Spleen (tissue), 11 donors: Measurements from ENCODE around the gene ZNF785. TPM values are rescaled to one million over a fixed set of nuclear protein-coding genes. Genes with fewer than 3 reads are reported as not detected.

Source experiments
- DNase-seq: peaks from one replicate; pipeline ENCODE4 v3.0.0-alpha.2; 2020
- H3K27ac ChIP-seq, 8 donors: fragments of 200-600 bp; sonication (generic) in 7 of 8; 1 replicate in 4 of 8; 2 replicates in 4 of 8; pipeline versions ENCODE4 v1.5.0 to v1.8.0; 2016 to 2021; ENCODE audit warnings: inconsistent platforms in 4 of 8, mild to moderate bottlenecking in 4 of 8, moderate library complexity in 1 of 8
- H3K27me3 ChIP-seq, 7 donors: fragments of 200-600 bp; sonication (generic) in 6 of 7; replicated peaks in 1 of 7; 1 replicate in 4 of 7; 2 replicates in 3 of 7; pipeline versions ENCODE4 v1.5.0 to v1.8.0; 2016 to 2021; ENCODE audit warnings: inconsistent platforms in 3 of 7, mild to moderate bottlenecking in 1 of 7
- H3K36me3 ChIP-seq, 6 donors: fragments of 200-600 bp; sonication (generic) in 5 of 6; 1 replicate in 4 of 6; 2 replicates in 2 of 6; pipeline versions ENCODE4 v1.5.0 to v1.8.0; 2016 to 2021; ENCODE audit warnings: inconsistent platforms in 2 of 6
- H3K4me1 ChIP-seq, 6 donors: fragments of 200-600 bp; sonication (generic) in 5 of 6; 1 replicate in 3 of 6; 2 replicates in 3 of 6; pipeline versions ENCODE4 v1.5.0 to v1.8.0; 2016 to 2021; ENCODE audit warnings: inconsistent platforms in 3 of 6
- H3K4me3 ChIP-seq, 8 donors: fragments of 200-600 bp; sonication (generic) in 7 of 8; 1 replicate in 4 of 8; 2 replicates in 4 of 8; pipeline versions ENCODE4 v1.5.0 to v1.8.0; 2016 to 2021; ENCODE audit warnings: inconsistent platforms in 4 of 8, mild to moderate bottlenecking in 4 of 8, moderate library complexity in 2 of 8
- H3K9me3 ChIP-seq, 8 donors: fragments of 200-600 bp; sonication (generic) in 7 of 8; 1 replicate in 4 of 8; 2 replicates in 4 of 8; pipeline versions ENCODE4 v1.5.0 to v1.8.0; 2016 to 2021; ENCODE audit warnings: inconsistent platforms in 4 of 8
- CTCF ChIP-seq, 11 experiments: fragments of 200-600 bp in 7 of 11; fragments of 450-650 bp in 4 of 11; sonication (generic) in 4 of 11; IDR thresholded peaks in 8 of 11; conservative IDR thresholded peaks in 3 of 11; 1 replicate in 7 of 11; 2 replicates in 4 of 11; pipeline versions ENCODE4 v1.4.0 to v1.8.0; 2016 to 2021; ENCODE audit warnings: antibody characterized with exemption in 11 of 11, inconsistent platforms in 4 of 11, mild to moderate bottlenecking in 1 of 11
- POLR2A ChIP-seq, 3 donors: fragments of 450-650 bp; IDR thresholded peaks; one replicate each; pipeline ENCODE4 v1.5.1; 2017; ENCODE audit warnings: antibody characterized with exemption in 3 of 3, mild to moderate bottlenecking in 1 of 3
- POLR2AphosphoS5 ChIP-seq, 3 donors: sonication (generic); formaldehyde crosslinking; IDR thresholded peaks; one replicate each; pipeline ENCODE4 v1.5.1; 2017; ENCODE audit warnings: antibody characterized with exemption in 3 of 3
- WGBS, 5 donors: extraction: QIAGEN DNeasy Blood & Tissue Kit in 3 of 5; methylation state at CpG; one replicate each; pipeline versions ENCODE4 v1.1.5 to v1.1.7; 2013 to 2018; 5-methylcytosine and 5-hydroxymethylcytosine counted together
- intact Hi-C: fragments of 100-400 bp; cut with DNase I; formaldehyde crosslinking; loops from one replicate; pipeline ENCODE4 v1.15.0; 2023; ENCODE audit warnings: low total_unique reads
- polyA plus RNA-seq, 3 donors: library from polyadenylated mRNA; stranded (reverse); fragments of 200-250 nt; gene quantifications; one replicate each; pipeline ENCODE4 v1.2.1, GENCODE V29; 2013
- total RNA-seq, 7 donors: library from RNA; depleted of rRNA in 3 of 7; stranded (reverse); fragments of >200 nt in 3 of 7; fragmentation: NEBNext Ultra II Directional in 4 of 7; extraction: Animal tissue kit (Norgen Biotek cat#: 25700) in 4 of 7; gene quantifications; one replicate each; pipeline versions ENCODE4 v1.1.0 to v1.2.1, GENCODE V29; 2016 to 2021
- donor health status: healthy with polysubstance abuse.
- donor health status: DM: no; HTN: no; CAD: no; lungs with moderate emphysema.
- donor health status: DM: no; HTN: no; CAD: no.
- donor health status: Bipolar disorder and iron deficiency.
- donor health status: healthy.
- donor health status: DM: no; HTN: no; CAD: no.
- donor health status: DM: yes; HTN: yes; CAD: no.

ZNF785 gene
- total and polyA plus RNA-seq, 10 donors: 3.1 to 22.1 (median 17.3) TPM

DNA sequence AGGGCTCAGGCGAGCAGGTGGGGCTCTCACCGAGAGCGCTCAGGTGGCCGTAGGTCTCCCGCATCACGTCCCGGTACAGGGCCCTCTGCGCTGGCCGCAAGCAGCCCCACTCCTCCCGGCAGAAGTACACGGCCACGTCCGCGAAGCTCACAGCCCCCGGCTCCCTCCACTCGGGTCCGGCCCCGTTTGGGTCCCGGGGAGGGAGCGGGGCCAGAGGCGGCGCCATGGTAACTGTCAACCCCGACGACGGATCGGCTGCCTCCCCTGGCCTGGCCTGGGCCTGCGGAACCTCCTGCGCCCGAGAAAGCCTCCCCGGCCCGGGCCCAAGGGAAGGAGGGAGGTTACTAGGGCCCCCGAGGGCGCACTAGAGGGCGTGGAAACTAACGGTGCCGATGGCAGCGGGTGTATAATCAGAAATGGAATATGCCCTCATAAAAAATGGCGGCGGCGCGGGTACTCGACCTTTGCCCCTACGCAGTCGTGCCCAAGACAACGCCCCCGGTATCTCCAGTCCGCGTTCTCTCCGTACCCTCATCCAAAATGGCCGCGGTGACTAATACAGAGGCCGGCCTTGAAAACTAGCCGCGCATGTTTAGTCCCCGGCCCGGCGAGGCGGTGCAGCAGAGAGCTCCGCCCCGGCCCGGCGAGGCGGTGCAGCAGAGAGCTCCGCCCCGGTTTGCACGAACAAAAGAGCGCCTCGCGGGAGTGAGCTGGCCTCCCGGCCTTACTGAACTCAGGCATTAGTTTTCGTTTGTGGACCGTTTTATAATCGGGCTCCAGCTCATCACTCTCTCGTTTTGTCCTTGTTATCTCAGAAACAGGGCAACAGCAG, 27.3 kb downstream of the ZNF785 start, which contains the start of gene ZNF764:
Gene ZNF764, minus strand, starts transcription at position 418 of the 832 bp plus-strand sequence. Its CDS starts 192 bp downstream, at position 226.
- peak within 1 kb of the TSS; percentile 96 to 99 (median 98) for H3K27ac ChIP-seq
- WGBS, 5 donors: 0 to 1% (median 0%) methylated on average over 24 to 74 of the region's 74 CpGs
- H3K36me3 ChIP-seq: peaks cover 0 to 35% (median 23%) of the 10 kb centered on the region in 6 donors
- H3K4me3 ChIP-seq: peak within 1 kb of the TSS; percentile 68 to 97 (median 80)
- peaks cover 0 to 4% (median 0%) of the 10 kb centered on the region in 7 donors for H3K27me3 ChIP-seq
- peaks cover 17 to 90% (median 51%) of the 10 kb centered on the region in 6 donors for H3K4me1 ChIP-seq
- H3K9me3 ChIP-seq: no peaks in the 10 kb centered on the region
- peak; percentile 80 to 89 (median 86) for TF ChIP-seq POLR2AphosphoS5 (IDR thresholded peaks at IDR 0.05)
- peak in 6 of 11 experiments; percentile 12 to 31 (median 24) for TF ChIP-seq CTCF (IDR thresholded peaks at IDR 0.05 in 8 of 11, conservative IDR thresholded peaks at IDR 0.05 in 3 of 11)
- peak in 2 of 3 donors; percentile 23 to 42 for TF ChIP-seq POLR2A (IDR thresholded peaks at IDR 0.05)
- intact Hi-C loops: no loop called here
- peak; percentile 99 for DNase-seq

DNA sequence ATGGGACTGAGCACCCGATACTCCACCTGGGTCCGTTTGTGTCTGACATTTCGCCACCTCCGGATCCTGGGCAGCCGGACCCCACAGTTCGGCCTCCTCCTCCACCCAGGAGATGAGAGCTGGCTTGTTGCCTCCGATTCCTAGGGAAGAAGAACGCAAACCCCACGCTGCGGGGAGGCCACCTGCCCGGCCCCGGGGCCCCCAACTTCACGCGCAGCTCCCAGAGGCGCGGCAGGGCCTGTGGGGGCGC, 27.9 kb downstream of the ZNF785 start:
- WGBS, 5 donors: 0 to 1% (median 0%) methylated on average over 14 to 17 of the region's 17 CpGs
- intact Hi-C loops: no loop called here
- H3K36me3 ChIP-seq: peaks cover 0 to 40% (median 23%) of the 10 kb centered on the region in 6 donors
- peak overlapping the region; percentile 68 to 97 (median 80) for H3K4me3 ChIP-seq
- peak overlapping the region; percentile 96 to 99 (median 98) for H3K27ac ChIP-seq
- TF ChIP-seq CTCF (IDR thresholded peaks at IDR 0.05 in 8 of 11, conservative IDR thresholded peaks at IDR 0.05 in 3 of 11): peak in 1 of 11 experiments; percentile 14
- no peak for TF ChIP-seq POLR2A (IDR thresholded peaks at IDR 0.05)
- H3K27me3 ChIP-seq: peaks cover 0 to 4% (median 0%) of the 10 kb centered on the region in 7 donors
- DNase-seq: no peak
- H3K4me1 ChIP-seq: peaks cover 21 to 95% (median 54%) of the 10 kb centered on the region in 6 donors
- no peaks in the 10 kb centered on the region for H3K9me3 ChIP-seq

DNA sequence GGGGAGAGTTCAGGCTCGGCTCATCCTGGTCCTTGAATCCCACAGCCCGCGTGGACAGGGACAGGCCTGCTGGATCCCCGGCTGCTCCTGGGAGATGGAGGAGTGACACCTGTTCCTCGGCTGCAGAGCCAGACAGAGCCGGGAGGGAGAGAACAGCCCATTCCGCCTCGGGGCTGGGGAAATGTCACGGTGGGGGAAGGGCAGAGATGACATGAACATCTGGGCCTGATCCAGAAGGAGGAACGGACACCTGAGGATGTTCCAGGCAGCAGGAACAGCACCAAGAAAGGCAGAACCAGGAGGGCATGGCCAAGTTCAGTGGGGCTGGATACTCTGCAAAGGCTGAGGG, 29.4 kb downstream of the ZNF785 start:
- peaks cover 0 to 44% (median 23%) of the 10 kb centered on the region in 6 donors for H3K36me3 ChIP-seq
- TF ChIP-seq POLR2A (IDR thresholded peaks at IDR 0.05): no peak
- no peak for TF ChIP-seq POLR2AphosphoS5 (IDR thresholded peaks at IDR 0.05)
- TF ChIP-seq CTCF (IDR thresholded peaks at IDR 0.05 in 8 of 11, conservative IDR thresholded peaks at IDR 0.05 in 3 of 11): no peak
- intact Hi-C loops: no loop called here
- H3K4me1 ChIP-seq: peaks cover 18 to 95% (median 61%) of the 10 kb centered on the region in 6 donors
- H3K9me3 ChIP-seq: no peaks in the 10 kb centered on the region
- peaks cover 0 to under 1% (median 0%) of the 10 kb centered on the region in 7 donors for H3K27me3 ChIP-seq
- no peak overlapping the region for H3K27ac ChIP-seq
- WGBS, 5 donors: 83 to 90% (median 86%) methylated on average over 10 of the region's 10 CpGs
- H3K4me3 ChIP-seq: no peak overlapping the region
- DNase-seq: no peak
